ENCODE data around the gene DNAJC3.

GRCh38 chr13:95642028-95642621 is 34.8 kb upstream of the DNAJC3 start:
- TF ChIP-seq CTCF (IDR thresholded peaks at IDR 0.05) (no peak), POLR2AphosphoS5 (IDR thresholded peaks at IDR 0.05) (no peak), POLR2A (IDR thresholded peaks at IDR 0.05) (no peak)
